Measurements from ENCODE around the gene RBM17. TPM values are rescaled to one million over a fixed set of nuclear protein-coding genes. Genes with fewer than 3 reads are reported as not detected.

RBM17 gene
- total and polyA plus RNA-seq, 10 of the 15 experiments (the other 5 are each of a cell fraction or from before 2014, with no cell fraction given), result 28.4 to 181 (median 83.9) TPM

DNA sequence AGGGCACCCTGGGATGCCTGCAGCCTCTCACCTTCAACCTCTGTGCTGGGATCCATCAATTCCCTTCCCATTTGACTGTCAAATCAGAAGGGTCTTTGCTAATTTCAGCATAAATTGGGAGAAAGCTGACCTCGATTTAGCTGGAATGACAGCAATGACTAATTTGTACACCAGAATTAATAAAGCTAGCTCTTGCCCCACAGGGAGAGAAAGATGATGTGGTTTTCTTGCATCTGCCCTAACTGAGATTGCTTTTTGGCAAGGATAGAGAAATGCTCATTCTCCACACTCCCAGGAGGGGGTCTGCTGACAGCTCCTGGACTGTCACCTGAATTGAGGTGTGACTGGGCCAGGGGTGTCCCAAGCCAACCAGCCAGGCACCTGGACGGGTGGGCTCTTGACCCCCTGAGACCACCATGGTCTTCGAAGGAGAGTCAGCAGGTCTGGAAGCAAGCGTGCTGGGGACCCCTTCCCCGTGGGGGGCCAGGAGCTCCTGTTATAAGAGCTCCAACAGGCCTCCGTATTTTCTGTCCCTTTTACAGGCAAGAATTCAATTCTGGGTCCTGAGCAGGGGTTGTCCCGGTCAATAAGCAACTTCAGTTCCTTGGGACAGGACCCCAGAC, 42.1 kb downstream of the RBM17 start:
- intact Hi-C loops (cut with micrococcal nuclease; ENCODE audit: unreplicated experiment), result no loop called here
- H3K4me2 ChIP-seq (ENCODE audit: control insufficient read depth, insufficient read depth), result no peak overlapping the region
- CTCF ChIA-PET, result interaction anchor here (1.3 to 9.5 kb wide), 3 partner anchors 8 to 44 kb away, joined by 3 to 47 read pairs (median 3); no protein-coding TSS in a partner anchor
- no peaks in the 10 kb centered on the region for H3K27me3 ChIP-seq (replicated peaks in 1 of 2; ENCODE audit: control insufficient read depth in 2 of 2, insufficient read depth in 2 of 2, low read length in 1 of 2)
- peaks cover 34% of the 10 kb centered on the region for H3K4me1 ChIP-seq (ENCODE audit: control insufficient read depth, insufficient read depth, low read length)
- in situ Hi-C loops (cut with MboI), result no loop called here
- H4K20me1 ChIP-seq (ENCODE audit: control insufficient read depth, insufficient read depth), result no peaks in the 10 kb centered on the region; the same call in 1 of the 2 replicates
- SMC1A ChIA-PET (ENCODE audit: uncharacterized antibody, unreplicated experiment), result interaction anchor here (2.2 kb wide), 1 partner anchor 9 kb away, joined by 6 read pairs; no protein-coding TSS in a partner anchor
- H2AFZ ChIP-seq (ENCODE audit: control insufficient read depth, low read depth, low read length), result no peak overlapping the region
- RAD21 ChIA-PET (ENCODE audit: unreplicated experiment), result interaction anchor here (0.9 to 1.1 kb wide), 4 partner anchors 17 to 271 kb away, joined by 3 to 4 read pairs (median 3); no protein-coding TSS in a partner anchor
- TF ChIP-seq EED (IDR thresholded peaks at IDR 0.05; ENCODE audit: low read depth), result no peak
- TF ChIP-seq, protein P1, sequence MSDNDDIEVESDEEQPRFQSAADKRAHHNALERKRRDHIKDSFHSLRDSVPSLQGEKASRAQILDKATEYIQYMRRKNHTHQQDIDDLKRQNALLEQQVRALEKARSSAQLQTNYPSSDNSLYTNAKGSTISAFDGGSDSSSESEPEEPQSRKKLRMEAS (IDR thresholded peaks at IDR 0.05; ENCODE audit: low read depth, low read length), result no peak
- TF ChIP-seq, protein P2, sequence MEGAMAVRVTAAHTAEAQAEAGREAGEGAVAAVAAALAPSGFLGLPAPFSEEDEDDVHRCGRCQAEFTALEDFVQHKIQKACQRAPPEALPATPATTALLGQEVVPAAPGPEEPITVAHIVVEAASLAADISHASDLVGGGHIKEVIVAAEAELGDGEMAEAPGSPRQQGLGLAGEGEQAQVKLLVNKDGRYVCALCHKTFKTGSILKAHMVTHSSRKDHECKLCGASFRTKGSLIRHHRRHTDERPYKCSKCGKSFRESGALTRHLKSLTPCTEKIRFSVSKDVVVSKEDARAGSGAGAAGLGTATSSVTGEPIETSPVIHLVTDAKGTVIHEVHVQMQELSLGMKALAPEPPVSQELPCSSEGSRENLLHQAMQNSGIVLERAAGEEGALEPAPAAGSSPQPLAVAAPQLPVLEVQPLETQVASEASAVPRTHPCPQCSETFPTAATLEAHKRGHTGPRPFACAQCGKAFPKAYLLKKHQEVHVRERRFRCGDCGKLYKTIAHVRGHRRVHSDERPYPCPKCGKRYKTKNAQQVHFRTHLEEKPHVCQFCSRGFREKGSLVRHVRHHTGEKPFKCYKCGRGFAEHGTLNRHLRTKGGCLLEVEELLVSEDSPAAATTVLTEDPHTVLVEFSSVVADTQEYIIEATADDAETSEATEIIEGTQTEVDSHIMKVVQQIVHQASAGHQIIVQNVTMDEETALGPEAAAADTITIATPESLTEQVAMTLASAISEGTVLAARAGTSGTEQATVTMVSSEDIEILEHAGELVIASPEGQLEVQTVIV (IDR thresholded peaks at IDR 0.05; ENCODE audit: borderline replicate concordance, partially characterized antibody), result no peak
- no peak for TF ChIP-seq RAD51 (IDR thresholded peaks at IDR 0.05)
- no peak for TF ChIP-seq ZZZ3 (IDR thresholded peaks at IDR 0.05; ENCODE audit: control insufficient read depth, insufficient read length, low read depth)
- TF ChIP-seq RUNX3 (IDR thresholded peaks at IDR 0.05; ENCODE audit: low read length), result no peak
- no peak for TF ChIP-seq FOS (IDR thresholded peaks at IDR 0.05; ENCODE audit: borderline replicate concordance, extremely low read depth, insufficient read length)
- no peak for TF ChIP-seq MTA2 (IDR thresholded peaks at IDR 0.05; ENCODE audit: low read depth)
- TF ChIP-seq EP300 (IDR thresholded peaks at IDR 0.05; ENCODE audit: borderline replicate concordance in 1 of 2, control insufficient read depth in 1 of 2, low read depth in 2 of 2, low read length in 2 of 2), result no peak
- TF ChIP-seq DPF2 (IDR thresholded peaks at IDR 0.05), result no peak
- H3K79me2 ChIP-seq (ENCODE audit: control insufficient read depth, insufficient read depth, low read length), result no peaks in the 10 kb centered on the region
- H3K4me3 ChIP-seq, result no peak overlapping the region
- 45% methylated on average over 7 of the region's 7 CpGs for WGBS (ENCODE audit: insufficient coverage, insufficient replicate concordance, low lambda C conversion rate, missing lambda C conversion rate)
- DNase-seq (ENCODE audit: low read depth, low spot score), result no peak
- no peak for ATAC-seq
- no TSS peak for BruUV-seq (replicated peaks)
- no peaks in the 10 kb centered on the region for H3K9me3 ChIP-seq (replicated peaks; ENCODE audit: control insufficient read depth, insufficient read depth, low read length)
- no peak for FAIRE-seq
- POLR2A ChIA-PET, result interaction anchor here (0.7 kb wide), 1 partner anchor 274 kb away, joined by 7 read pairs; no protein-coding TSS in a partner anchor
- no peaks in the 10 kb centered on the region for H3K36me3 ChIP-seq (ENCODE audit: control insufficient read depth in 2 of 2, insufficient read depth in 2 of 2, low read length in 1 of 2)
- H3K9ac ChIP-seq (ENCODE audit: control insufficient read depth, insufficient read depth, low read length), result no peak overlapping the region
- no peak overlapping the region for H3K27ac ChIP-seq (ENCODE audit: control insufficient read depth, insufficient read depth)
